ENCODE data around the gene CHD6.

The CHD6 gene

GRCh38 chr20:41457173-41457857 is 160.9 kb downstream of the CHD6 start:
- no peak for DNase-seq

GRCh38 chr20:41456351-41456750 is 161.8 kb downstream of the CHD6 start:
- no peak for DNase-seq

DNA sequence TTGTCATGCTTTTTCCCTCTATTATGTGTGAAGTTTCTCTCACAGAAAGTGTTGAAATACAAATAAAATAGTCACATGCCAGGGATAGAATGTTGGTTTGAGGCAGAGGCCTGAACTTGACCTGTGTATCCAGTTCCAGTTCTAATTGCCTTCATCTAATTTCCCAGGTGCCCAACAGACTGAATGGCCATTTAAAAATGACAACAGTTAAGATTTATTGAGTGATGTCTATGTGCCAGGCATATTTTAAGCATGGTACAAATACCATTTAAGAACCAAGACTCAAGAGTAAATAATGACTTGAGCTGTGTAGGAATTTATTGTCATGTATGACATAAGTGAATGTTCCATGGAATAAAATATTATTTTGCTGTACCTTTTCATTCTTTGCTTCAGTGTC is 163.9 kb downstream of the CHD6 start:
- DNase-seq, result no peak

DNA sequence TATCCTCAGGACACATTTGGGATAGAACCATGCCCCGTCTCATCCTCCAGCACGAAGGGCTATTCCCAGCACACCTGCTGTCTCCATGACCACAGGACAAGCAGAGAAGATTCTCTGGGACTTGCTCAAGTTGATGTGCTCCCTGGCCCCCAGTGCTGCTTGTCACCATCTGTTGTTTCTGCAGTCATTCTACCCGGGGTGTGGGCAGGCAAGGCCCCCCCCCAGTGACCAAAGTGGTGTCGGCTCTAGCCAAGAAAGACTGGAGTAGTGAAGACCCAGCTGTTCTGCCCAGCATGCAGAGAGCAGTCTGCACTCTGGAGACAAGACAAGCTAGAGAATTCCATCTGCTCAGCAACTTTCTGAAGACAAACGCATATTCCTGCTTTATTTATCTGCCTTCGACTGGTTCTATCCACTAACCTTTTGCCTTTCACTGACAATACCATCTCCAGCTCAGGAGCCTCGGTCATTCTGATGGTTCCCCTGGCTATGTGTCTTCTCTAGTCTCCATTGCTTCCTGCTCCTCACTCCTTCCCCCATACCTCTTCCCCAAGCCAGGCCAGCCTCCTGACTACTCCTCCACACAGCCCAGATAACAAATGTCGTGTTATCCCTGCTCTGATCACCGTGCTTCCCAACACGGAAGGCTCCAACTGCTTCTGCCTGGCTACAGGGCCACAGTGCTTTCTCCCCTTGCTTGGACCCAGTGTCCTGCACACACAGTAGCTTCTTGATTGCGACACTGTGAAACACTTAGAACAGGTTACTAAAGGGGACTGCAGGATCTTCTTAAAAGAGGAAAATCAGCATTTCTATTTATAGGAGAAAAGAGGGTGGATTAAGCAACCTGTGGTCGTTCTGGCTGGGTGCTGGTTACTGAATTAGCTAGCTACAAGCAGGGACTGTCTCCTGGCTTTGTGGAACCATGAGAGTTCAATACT is 164.9 kb downstream of the CHD6 start:
- DNase-seq, result no peak

DNA sequence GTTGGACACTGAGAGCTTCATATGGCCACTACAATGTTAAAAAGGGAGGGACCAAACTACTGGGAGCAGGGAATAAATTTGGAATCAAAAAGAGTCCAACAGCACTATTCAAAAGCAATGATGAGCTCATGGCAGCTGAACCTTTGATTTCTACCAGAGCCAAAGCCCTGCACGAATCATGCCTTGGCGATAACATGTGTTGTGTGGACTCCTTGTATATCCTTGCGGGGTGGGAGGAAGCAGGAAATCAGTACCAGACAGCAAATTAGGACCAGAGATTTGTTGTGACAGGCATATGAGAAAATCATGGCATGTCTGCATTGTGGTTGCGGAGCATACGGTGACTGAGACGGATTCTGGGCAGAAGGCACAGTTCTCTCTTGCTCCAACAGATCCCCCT is 166.0 kb downstream of the CHD6 start:
- no peak for DNase-seq

- no peak for DNase-seq
Measured at GRCh38 chr20:41447006-41447405, 171.2 kb downstream of the CHD6 start.

- DNase-seq, result no peak
Measured at GRCh38 chr20:41446456-41446855, 171.7 kb downstream of the CHD6 start.

DNA sequence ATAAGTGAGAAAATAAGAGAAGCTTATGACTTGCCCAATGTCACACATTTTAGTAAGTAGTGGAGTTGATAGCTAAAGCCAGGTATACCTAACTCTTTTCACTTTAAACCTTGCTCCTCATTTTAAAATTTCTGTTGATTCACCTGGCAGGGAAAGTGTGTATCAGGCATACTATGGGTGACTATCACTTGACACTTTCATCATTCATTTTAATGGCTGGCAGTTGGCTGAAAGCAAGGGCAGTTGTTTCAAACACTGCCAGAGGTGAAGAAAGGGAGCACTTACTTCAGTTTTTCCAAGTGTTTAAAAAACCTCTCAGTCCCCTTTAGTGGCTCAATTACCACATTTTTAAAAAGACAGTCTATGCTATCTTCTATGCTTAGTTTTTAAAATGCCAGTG is 173.4 kb downstream of the CHD6 start:
- no peak for DNase-seq

- DNase-seq, result no peak
Measured at GRCh38 chr20:41443691-41444090, 174.5 kb downstream of the CHD6 start.

GRCh38 chr20:41440882-41441281 is 177.3 kb downstream of the CHD6 start:
- DNase-seq, result no peak

DNA sequence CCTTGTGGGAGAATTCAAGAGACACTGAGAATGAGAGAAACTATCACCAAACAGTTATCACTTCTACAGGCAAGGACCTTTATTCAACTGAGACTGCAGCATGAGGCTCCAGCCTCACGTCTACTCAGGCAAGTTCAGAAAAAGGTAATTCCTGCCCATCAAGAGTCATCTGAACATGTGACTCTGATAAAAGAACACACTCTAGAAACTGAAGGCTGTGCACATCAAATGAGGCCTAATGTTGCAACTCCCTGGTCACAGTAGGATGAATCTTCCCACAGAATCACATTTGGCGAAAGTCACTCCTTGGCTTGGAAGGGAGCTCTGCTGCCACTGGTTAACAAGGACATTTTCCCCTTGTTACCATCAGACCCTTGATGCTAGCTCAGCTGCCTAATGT is 180.3 kb downstream of the CHD6 start:
- no peak for DNase-seq

DNA sequence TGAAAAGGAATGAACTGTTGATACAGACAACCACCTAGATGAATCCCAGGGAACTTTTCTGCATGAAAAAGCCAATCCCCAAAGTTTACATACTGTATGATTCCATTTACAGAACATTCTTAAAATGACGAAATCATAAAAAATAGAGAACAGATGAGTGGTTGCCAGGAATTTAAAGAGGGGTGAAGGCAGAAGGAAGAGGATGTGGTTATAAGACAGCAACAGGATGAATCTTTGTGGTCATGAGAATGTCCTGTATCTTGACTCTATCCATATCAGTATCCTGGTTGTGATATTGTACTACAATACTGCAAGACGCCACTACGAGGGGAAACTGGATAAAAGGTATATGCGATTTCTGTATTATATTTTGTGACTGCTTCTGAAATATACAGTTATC is 181.5 kb downstream of the CHD6 start:
- no peak for DNase-seq

- no peak for DNase-seq
Measured at GRCh38 chr20:41433203-41433602, 185.0 kb downstream of the CHD6 start.

DNA sequence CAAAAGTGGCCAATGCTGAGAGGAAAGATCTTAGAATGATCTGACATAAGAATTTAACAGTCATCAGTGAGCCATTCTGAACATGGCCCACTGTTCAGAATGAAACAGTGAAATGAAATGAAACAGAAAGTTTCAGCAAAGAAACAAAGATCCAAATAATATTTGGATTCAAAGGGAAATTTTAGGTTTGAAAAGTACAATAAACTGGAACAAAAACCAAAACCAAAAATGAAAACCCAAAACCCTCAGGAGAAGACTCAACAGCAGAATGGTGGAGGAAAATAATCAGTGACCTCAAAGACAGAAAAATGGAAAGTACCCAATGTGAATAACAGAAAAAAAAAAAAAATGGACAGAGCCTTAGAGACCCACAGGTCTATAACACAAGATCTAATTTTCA is 185.4 kb downstream of the CHD6 start:
- no peak for DNase-seq

DNA sequence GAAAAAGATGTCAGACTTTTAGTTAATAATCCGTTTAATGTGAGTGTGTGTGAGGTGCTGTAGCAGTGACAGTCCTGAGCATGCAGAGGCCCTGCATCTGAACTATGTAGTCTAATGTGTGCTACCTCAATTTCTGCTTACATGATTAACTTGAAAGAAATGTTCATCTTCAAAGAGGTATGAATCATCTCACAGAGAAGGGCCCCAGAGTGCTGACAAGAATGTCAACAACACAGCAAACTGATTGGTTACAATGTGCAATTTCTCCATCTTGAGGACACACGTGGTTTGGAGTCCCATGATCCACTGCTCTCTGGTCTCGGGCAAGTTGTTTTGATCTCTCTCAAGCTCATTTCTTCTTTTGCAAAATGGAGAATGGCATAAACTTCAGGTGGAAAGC is 189.9 kb downstream of the CHD6 start:
- no peak for DNase-seq

- no peak for DNase-seq
Measured at GRCh38 chr20:41427833-41428232, 190.3 kb downstream of the CHD6 start.

DNA sequence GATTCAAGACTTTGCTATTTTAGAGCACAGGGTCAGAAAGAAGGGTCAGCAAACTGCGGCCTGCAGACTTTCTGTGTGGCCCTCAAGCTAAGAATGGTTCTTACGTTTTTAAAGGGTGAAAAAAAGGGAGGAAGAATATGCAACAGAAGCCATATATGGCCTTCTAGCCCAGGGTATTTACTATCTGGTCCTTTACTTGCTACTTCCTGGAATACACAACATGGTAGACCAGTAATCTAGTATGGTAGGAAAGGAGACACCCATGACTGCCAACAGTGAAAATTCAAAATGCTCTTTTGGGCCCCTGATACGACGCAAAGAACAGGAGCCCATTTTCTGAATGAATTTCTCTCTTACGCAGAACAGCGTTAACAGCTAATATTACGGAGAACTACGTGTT is 191.2 kb downstream of the CHD6 start:
- DNase-seq, result no peak

DNA sequence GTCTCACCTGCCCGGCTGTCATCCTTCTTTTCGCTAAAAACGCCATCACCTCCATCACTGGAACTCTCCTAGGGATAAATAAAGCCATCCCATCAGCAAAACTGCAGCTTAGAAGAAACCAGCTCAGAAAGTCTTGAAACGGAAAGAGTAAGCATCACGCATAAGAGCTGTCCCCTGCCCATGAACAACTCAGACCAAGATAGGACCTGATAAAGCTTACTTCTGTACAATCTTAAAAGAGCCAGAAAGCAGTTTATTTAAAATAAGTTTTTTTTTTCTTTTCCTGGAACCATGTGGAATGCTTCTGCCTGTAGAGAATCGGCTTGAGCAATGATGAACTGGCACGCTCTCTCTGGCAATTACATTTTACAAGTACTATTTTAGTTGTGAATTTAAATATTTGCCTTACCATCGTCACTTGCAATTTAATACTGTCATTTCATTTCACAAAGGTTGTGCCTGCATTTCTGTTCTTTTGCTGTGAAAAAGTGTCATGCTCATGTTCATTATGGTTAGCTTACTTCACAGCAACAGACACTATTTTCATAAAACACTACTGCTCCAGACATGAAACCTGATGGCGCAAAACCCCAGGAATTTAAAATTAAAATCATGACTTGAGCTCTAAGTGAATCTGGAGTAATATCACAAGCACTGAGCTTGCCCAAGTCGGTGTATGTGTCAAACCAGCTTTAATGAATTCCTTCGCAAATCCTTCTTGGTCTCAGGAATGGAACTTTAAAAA is 191.9 kb downstream of the CHD6 start:
- DNase-seq, result no peak

DNA sequence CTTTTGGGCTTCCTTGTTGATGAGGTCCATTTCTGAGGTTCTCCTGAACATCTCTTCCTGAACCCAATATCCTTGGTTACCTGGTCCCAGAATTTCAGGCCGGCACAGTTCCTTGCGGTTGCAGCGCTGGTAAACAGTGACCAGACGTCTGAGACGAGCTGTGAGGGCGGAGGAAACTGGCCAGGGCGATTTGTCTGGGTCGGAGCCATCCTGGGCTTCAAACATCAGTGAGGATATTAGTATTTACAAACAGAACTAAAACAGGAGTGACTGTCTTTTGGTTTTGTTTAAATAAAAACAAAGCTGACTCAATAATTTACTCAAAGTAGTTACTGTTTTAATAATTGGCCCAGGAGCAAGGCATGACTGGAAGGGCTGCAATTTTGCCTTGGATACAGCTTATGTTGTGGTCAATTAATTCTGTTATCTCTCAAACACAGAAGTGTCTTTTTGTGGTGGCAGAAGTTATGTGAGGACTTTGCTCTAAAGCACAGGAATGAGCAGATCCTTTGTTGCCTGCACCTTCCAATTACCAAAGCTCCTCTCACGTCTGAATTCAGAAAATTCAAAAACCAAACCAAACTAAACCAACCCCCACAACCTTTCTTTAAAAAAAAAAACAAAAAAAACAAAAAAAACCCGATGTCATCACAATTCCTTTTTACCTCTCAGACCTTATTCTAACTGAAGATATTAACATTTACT is 192.8 kb downstream of the CHD6 start:
- no peak for DNase-seq

- DNase-seq, result no peak
Measured at GRCh38 chr20:41424546-41424945, 193.6 kb downstream of the CHD6 start.

GRCh38 chr20:41424011-41424410 is 194.2 kb downstream of the CHD6 start:
- DNase-seq, result no peak

DNA sequence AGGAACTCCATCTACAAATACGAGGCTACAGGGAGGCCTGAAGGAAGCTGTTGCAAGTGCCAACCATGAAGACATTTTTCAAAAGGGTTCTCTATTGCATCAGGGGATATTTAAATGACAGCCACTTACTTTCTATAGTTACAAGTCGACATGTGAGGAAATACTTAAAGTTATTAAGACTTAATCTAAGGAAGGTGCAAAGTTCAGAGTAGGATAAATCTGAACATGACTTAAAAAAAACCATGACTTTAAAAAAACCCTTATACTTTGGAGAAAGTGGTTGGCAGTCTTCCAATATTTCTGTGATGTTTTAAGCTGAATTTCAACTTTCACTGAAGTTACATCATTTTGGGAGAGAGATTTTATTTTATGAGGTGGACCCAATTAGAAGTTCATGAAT is 195.2 kb downstream of the CHD6 start:
- DNase-seq, result no peak

- no peak for DNase-seq
Measured at GRCh38 chr20:41418739-41419293, 199.4 kb downstream of the CHD6 start.

Data from NCI-H1694 treated with DMSO at 0.1 percent for 48 hours (cell line).